Measurements from ENCODE around the gene RIMBP3C.

DNA sequence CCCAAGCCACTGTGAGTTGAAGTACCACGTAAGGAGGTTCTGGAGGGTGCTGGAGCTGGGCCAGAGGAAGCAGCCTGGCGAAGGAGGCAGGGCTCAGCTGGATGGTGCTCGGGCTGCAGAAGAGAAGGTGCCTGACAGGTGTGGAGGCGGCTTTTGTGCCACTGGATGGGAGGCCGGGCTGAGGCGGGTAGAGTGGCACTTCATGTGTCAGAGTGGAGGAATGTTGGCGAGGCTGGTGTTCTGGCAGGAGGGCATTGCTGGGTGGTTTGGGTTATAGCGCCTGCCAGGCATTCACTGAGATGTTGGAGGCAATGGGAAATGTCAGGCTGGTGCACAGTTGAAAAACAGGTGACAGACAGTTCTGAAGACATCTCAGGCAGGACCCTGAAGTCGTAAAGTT is 40.4 kb upstream of the RIMBP3C start:
- no peak for TF ChIP-seq CTCF (conservative IDR thresholded peaks at IDR 0.05)
- no peak for TF ChIP-seq EZH2 (IDR thresholded peaks at IDR 0.05; ENCODE audit: low read depth)

Data from PC-9 (cell line).